ENCODE data around the gene FCGR1A.
"Not testable (repeated sequence)": the region's sequence is repeated elsewhere in the genome, so short reads cannot be mapped to it uniquely, and the experiment has no call there.

Gene FCGR1A

GRCh38 chr1:149833144-149833543, 50.6 kb downstream of the FCGR1A start:
- DNase-seq (ENCODE audit: low spot score): not testable (repeated sequence)

GRCh38 chr1:149841149-149841548, 58.7 kb downstream of the FCGR1A start:
- not testable (repeated sequence) for DNase-seq (ENCODE audit: low spot score)

Measured in ecto neural progenitor cell (in vitro differentiated cells).